LNCAP (cell line): ENCODE measurements around the gene SORCS3.

Source experiments
- TF ChIP-seq, protein P1 (sequence below): fragments of 450-650 bp; IDR thresholded peaks from 2 replicates; pipeline ENCODE4 v1.5.1; 2017; ENCODE audit warnings: mild to moderate bottlenecking

SORCS3 gene

DNA sequence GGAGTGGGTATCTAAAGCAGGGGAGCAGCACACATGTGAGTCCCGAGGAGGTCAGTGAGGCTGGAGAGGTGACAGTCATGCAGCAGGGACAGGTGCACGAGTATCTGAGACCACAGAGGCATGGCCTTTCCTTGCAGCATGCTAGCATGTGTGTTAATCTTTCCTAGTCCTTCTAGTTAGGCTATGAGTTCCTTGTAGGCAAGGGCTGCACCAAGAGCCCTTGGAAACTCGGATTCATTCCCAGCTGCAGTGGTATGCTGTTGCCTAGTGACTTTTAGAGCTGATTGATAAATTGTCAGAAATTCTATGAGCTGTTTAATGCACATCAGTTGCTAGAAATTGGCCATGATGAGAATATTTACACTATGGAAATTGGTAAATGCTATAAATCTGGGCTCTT lies 132.0 kb downstream of the SORCS3 start:
- TF ChIP-seq, protein P1, sequence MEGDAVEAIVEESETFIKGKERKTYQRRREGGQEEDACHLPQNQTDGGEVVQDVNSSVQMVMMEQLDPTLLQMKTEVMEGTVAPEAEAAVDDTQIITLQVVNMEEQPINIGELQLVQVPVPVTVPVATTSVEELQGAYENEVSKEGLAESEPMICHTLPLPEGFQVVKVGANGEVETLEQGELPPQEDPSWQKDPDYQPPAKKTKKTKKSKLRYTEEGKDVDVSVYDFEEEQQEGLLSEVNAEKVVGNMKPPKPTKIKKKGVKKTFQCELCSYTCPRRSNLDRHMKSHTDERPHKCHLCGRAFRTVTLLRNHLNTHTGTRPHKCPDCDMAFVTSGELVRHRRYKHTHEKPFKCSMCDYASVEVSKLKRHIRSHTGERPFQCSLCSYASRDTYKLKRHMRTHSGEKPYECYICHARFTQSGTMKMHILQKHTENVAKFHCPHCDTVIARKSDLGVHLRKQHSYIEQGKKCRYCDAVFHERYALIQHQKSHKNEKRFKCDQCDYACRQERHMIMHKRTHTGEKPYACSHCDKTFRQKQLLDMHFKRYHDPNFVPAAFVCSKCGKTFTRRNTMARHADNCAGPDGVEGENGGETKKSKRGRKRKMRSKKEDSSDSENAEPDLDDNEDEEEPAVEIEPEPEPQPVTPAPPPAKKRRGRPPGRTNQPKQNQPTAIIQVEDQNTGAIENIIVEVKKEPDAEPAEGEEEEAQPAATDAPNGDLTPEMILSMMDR = no peak

DNA sequence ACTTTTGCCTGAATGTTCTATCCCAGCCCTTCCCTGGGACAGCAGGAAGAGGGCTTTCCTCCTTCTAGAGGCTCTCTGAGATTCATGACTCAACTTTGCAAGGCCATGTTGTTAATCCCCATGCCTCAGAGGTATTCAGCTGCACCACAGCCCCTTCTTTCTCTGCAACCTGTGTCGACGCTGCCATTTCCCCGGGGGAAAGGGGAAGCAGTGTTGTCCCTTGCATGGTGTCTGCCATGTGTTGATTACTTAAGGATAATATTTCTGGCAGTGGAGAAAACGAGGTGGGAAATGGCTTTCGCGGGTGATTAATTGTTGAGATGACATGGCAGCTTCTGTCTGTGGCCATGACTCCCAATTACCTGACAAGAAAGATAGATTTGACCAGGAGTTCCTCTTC lies 133.1 kb downstream of the SORCS3 start:
- TF ChIP-seq, protein P1 = no peak

DNA sequence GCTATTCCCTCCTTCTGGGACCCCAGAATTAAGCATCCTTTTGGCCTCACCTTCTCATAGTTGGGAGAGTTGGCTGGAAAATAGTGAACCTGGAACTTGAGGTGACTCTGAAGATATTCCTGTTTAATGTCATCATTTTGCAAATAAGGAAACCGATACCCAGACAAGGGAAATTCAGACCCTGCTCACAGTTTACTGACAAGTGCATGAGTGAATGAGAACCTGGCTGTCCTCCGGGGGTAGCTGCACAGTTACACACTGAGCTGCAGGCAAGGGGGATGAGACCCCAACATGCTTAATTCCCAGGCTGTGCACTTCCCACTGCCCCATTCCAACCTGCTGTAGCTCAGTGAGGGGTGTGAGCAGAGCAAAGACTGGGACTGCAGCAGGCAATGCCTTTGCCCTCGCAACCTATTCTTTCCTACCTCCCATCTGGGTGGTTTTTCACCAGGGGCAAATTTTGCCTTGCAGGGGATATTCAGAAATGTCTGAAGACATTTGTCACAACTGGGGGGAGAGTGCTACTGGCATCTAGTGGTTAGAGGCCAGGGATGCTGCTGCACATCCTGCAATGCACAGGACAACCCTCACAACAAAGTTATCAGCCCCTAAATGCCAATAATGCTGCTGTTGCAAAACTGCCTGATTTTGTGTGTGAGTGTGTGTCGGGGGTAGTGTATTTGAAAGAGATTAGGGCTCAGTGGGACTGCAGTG lies 136.2 kb downstream of the SORCS3 start:
- TF ChIP-seq, protein P1 = no peak

DNA sequence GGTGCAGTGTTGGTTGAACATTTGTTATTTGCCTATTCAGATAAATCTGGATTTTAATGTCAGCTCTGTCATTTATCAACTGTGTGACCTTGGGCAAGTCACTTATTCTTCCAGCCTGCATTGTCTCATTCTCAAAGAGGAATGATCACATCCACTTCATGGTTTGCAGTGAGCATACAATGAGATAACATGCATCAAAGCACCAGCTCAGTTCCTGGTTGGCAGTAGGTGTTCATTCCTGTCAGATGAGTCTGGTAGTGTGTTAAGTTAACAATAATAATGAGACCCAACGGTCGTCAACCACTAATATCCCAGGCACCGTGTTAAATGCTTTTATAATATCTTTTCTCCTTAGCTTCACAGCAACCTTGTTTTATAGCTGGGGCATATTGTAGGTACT lies 137.3 kb downstream of the SORCS3 start:
- TF ChIP-seq, protein P1 = no peak

DNA sequence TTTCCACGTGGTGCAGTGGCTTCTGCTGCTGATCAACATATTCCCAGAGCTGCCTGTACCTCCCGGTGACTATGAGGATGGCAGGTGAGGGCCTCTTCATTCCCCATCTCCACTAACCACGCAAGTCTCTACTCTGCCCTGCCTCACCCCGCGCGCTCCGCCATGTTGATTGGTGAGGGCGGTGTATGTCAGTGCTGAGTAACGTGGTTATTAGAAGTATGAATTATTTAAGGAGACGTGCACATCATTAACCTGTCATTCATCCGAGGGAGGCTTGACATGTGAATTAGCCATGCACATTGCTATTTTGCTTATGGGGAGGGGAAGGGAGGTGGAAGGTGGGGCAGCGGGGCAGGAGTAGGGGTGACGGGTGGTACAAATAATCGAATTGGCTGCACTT lies 138.6 kb downstream of the SORCS3 start:
- TF ChIP-seq, protein P1 = no peak

DNA sequence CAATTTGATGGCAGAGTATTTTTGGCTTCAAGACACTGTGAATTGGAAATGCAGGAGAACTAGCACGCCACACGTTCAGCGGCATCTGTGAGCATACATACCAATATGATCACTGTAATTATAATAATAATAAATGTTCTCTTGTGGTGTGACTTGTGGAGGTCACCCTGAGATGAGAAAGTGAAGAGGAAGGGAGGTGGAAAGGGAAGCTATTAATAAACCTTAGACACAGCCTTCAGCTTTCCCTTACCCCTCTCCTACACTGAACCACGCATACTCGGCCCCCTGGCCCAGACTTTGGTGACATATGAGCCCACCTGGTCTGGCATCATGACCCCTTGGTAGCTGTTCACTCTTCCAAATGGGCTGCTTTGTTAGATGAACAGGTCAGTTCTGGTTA lies 139.1 kb downstream of the SORCS3 start:
- TF ChIP-seq, protein P1 = no peak

DNA sequence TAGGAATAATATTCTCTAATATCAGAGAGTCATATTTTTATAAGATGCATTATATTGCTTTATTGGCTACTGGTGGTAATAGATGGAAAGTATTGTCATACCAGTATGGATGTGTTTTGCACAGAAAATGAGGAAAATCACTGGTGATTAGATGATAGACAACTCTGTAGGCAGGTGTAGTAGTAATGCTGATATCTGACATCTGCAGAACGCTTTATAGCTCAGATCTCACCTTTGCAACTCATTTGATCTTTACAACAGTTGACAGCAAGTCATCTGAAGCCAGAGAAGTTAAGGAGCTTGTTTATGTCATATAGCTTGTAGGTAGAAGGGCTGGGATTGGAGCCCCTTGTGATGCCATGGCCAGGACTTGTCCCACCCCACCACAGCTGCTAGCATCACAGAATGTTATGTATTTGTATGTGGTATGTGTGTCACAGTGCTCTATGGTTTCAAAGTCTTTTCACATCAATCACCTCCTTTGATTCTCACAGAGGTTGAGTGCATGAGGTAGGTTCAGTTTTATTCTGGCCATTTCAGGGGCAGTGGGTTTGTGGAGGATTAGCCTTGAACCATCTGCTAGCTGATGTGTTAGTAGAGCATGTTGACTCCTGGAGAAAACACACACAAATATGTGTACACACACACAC lies 140.0 kb downstream of the SORCS3 start:
- TF ChIP-seq, protein P1 = no peak
